Measurements from ENCODE around the gene NR3C2. TPM values are rescaled to one million over a fixed set of nuclear protein-coding genes. Genes with fewer than 3 reads are reported as not detected.

Gene NR3C2
- total RNA-seq (10 to 100 TPM in 2 of 4 donors, 1 to 10 TPM in 2; 7.5 to 17.9 (median 13.1) TPM), polyA plus RNA-seq (1 to 10 TPM in 2 of 3 donors, under 1 TPM in 1; 0.70 to 3.6 (median 1.3) TPM)
- long read RNA-seq, donor 1, partial matches to known transcripts: 2 of 3 reads
- long read RNA-seq, donor 1, other reads (novel, unspliced or antisense): 1 of 3 reads
- long read RNA-seq, donor 2, partial matches to known transcripts: 1 of 1 reads
- long read RNA-seq, donor 2, other reads (novel, unspliced or antisense): 0 of 1 reads

- 0 to 1% (median 0%) methylated on average over 55 to 65 of the region's 65 CpGs for WGBS, 3 donors
- no peaks in the 10 kb centered on the region for H3K9me3 ChIP-seq
Measured at GRCh38 chr4:148441986-148442831, at the start of gene NR3C2. TSS of gene NR3C2 (minus strand) at chr4:148442414.

DNA sequence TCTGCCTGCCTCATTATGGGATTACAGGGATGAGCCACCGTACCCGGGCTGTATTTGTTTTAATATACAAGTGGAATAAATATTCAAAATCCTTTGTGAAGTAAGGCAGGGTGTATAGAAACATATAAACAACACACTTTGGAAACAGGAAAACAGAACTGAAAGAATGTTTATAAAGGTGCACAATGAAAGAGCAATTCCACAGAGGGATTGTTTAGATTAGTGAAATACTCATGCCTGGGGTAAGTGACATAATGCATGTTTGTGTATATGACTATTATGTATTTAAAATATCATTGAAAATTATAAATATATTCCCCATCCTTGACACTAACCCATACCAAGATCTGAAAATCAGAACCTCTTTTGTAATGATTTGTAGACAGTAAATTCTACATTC is 45.0 kb upstream of the NR3C2 start:
- intact Hi-C loops (cut with DNase I): no loop called here

More at GRCh38 chr4:148441986-148442831, at the start of gene NR3C2:
- Histone ChIP-seq H3K27ac (peak within 1 kb of the TSS; percentile 95), H3K36me3 (ENCODE audit: insufficient read depth in 1 of 2, low read depth in 1 of 2) (no peaks in the 10 kb centered on the region), H3K4me3 (peak within 1 kb of the TSS; percentile 88), H3K27me3 (ENCODE audit: insufficient read depth in 3 of 3, low read length in 2 of 3) (no peaks in the 10 kb centered on the region), H3K4me1 (peaks cover 13% of the 10 kb centered on the region)
- DNase-seq: peak; percentile 98 to 99
- intact Hi-C loops (cut with DNase I): loop anchor here (5.0 to 10.0 kb wide), 4 partner anchors 130 to 237 kb away; no protein-coding TSS in a partner anchor
- peak; percentile 87 to 94 (median 90) for ATAC-seq
- no peak for TF ChIP-seq CTCF (IDR thresholded peaks at IDR 0.05)

DNA sequence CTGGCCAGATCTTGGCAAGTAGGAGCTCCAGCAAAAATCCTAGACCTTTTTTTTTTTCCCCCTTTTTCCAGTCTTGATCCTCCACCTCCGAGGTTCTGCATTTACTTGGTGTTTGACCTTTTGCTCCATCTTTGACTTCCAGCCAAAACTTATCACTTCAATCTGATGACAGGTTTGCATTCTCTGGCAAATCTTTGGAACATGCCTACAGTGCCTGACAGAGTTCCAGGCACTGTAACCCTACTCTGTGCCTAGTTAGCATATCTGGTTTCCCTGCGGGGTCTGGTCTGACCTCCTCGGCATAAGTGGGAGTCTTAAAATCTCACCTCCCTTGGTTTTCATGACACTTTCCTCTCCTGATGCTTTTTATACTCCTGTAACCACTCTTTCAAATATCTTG is 39.4 kb upstream of the NR3C2 start:
- peaks cover 7% of the 10 kb centered on the region for H3K9me3 ChIP-seq
- no peaks in the 10 kb centered on the region for H3K36me3 ChIP-seq (ENCODE audit: insufficient read depth in 1 of 2, low read depth in 1 of 2)
- DNase-seq: no peak
- H3K27ac ChIP-seq: no peak overlapping the region
- TF ChIP-seq CTCF (IDR thresholded peaks at IDR 0.05): no peak
- intact Hi-C loops (cut with DNase I): no loop called here
- peaks cover 11% of the 10 kb centered on the region for H3K4me1 ChIP-seq
- peak; percentile 44 to 77 (median 54) for ATAC-seq
- no peaks in the 10 kb centered on the region for H3K27me3 ChIP-seq (ENCODE audit: insufficient read depth in 3 of 3, low read length in 2 of 3)
- 21 to 37% (median 22%) methylated on average over 3 of the region's 3 CpGs for whole genome bisulfite sequencing, 3 donors
- H3K4me3 ChIP-seq: no peak overlapping the region

More for the DNA sequence above, 45.0 kb upstream of the NR3C2 start:
- H3K4me3 ChIP-seq: no peak overlapping the region
- no peak for TF ChIP-seq CTCF (IDR thresholded peaks at IDR 0.05)
- DNase-seq (no peak), ATAC-seq (no peak)
- no peaks in the 10 kb centered on the region for H3K4me1 ChIP-seq
- WGBS, 3 donors: 43 to 85% (median 83%) methylated on average over 2 of the region's 2 CpGs
- H3K27me3 ChIP-seq (ENCODE audit: insufficient read depth in 3 of 3, low read length in 2 of 3): no peaks in the 10 kb centered on the region
- H3K9me3 ChIP-seq: peaks cover 7% of the 10 kb centered on the region
- H3K36me3 ChIP-seq (ENCODE audit: insufficient read depth in 1 of 2, low read depth in 1 of 2): no peaks in the 10 kb centered on the region
- no peak overlapping the region for H3K27ac ChIP-seq

GRCh38 chr4:148477276-148477675 is 35.1 kb upstream of the NR3C2 start:
- DNase-seq (no peak), ATAC-seq (no peak)
- Histone ChIP-seq H3K4me3 (no peak overlapping the region), H3K4me1 (peaks cover 11% of the 10 kb centered on the region), H3K9me3 (no peaks in the 10 kb centered on the region), H3K27me3 (ENCODE audit: insufficient read depth in 3 of 3, low read length in 2 of 3) (no peaks in the 10 kb centered on the region), H3K36me3 (ENCODE audit: insufficient read depth in 1 of 2, low read depth in 1 of 2) (no peaks in the 10 kb centered on the region), H3K27ac (no peak overlapping the region)
- whole genome bisulfite sequencing, 3 donors: 36 to 41% (median 39%) methylated on average over 3 of the region's 3 CpGs
- no peak for TF ChIP-seq CTCF (IDR thresholded peaks at IDR 0.05)
- intact Hi-C loops (cut with DNase I): no loop called here
